Measurements from ENCODE around the gene PDE8A.

PDE8A gene

GRCh38 chr15:85036716-85037115 is 55.1 kb downstream of the PDE8A start:
- peak; percentile 46 to 53 for DNase-seq

GRCh38 chr15:85037641-85038040 is 56.0 kb downstream of the PDE8A start:
- peak in 1 of 2 donors; percentile 80 for DNase-seq

- DNase-seq: no peak
These were observed 59.6 kb downstream of the PDE8A start for GRCh38 chr15:85041230-85041629.

- DNase-seq: peak; percentile 66 to 70
These were observed 62.7 kb downstream of the PDE8A start for GRCh38 chr15:85044251-85044853.

GRCh38 chr15:85044894-85045293 is 63.2 kb downstream of the PDE8A start:
- no peak for DNase-seq

GRCh38 chr15:85045615-85046014 is 64.0 kb downstream of the PDE8A start:
- no peak for DNase-seq

GRCh38 chr15:85047271-85047948 is 65.8 kb downstream of the PDE8A start:
- DNase-seq: no peak

GRCh38 chr15:85048430-85048829 is 66.8 kb downstream of the PDE8A start:
- no peak for DNase-seq

GRCh38 chr15:85049805-85050204 is 68.1 kb downstream of the PDE8A start:
- no peak for DNase-seq

- DNase-seq: no peak
These were observed 78.1 kb downstream of the PDE8A start for GRCh38 chr15:85059734-85060133.

- DNase-seq: no peak
These were observed 80.9 kb downstream of the PDE8A start for GRCh38 chr15:85062560-85062959.

- DNase-seq: peak in 1 of 2 donors; percentile 5
These were observed 81.4 kb downstream of the PDE8A start for GRCh38 chr15:85063088-85063487.

- DNase-seq: no peak
These were observed 81.9 kb downstream of the PDE8A start for GRCh38 chr15:85063522-85064079.

- DNase-seq: no peak
These were observed 83.1 kb downstream of the PDE8A start for GRCh38 chr15:85064710-85065109.

- DNase-seq: no peak
These were observed 89.4 kb downstream of the PDE8A start for GRCh38 chr15:85071061-85071460.

GRCh38 chr15:85071504-85071903 is 89.8 kb downstream of the PDE8A start:
- DNase-seq: no peak

- DNase-seq: no peak
These were observed 91.3 kb downstream of the PDE8A start for GRCh38 chr15:85072917-85073316.

- no peak for DNase-seq
These were observed 92.0 kb downstream of the PDE8A start for GRCh38 chr15:85073556-85074194.

GRCh38 chr15:85086855-85087254 is 105.2 kb downstream of the PDE8A start:
- DNase-seq: no peak

GRCh38 chr15:85088300-85088699 is 106.6 kb downstream of the PDE8A start:
- DNase-seq: no peak

GRCh38 chr15:85089929-85090597 is 108.4 kb downstream of the PDE8A start:
- DNase-seq: no peak

GRCh38 chr15:85091990-85092389 is 110.3 kb downstream of the PDE8A start:
- DNase-seq: no peak

GRCh38 chr15:85094685-85095084 is 113.0 kb downstream of the PDE8A start:
- DNase-seq: no peak
